HG03095 (cell line): ENCODE measurements around the gene MED13.
"Not testable (repeated sequence)": the region's sequence is repeated elsewhere in the genome, so short reads cannot be mapped to it uniquely, and the experiment has no call there.

Experiments
- ATAC-seq: cut with Tn5 transposase; IDR thresholded peaks from one replicate; pipeline ENCODE4 v1.9.1; 2021; ENCODE audit warnings: moderate library complexity; ENCODE audit not compliant: unreplicated experiment

Gene MED13

GRCh38 chr17:62090868-62091267, 25.8 kb upstream of the MED13 start:
- ATAC-seq: no peak

- no peak for ATAC-seq
Measured at GRCh38 chr17:62090021-62090824, 25.1 kb upstream of the MED13 start.

- no peak for ATAC-seq
Measured at GRCh38 chr17:62089334-62089733, 24.3 kb upstream of the MED13 start.

GRCh38 chr17:62086737-62087136, 21.7 kb upstream of the MED13 start:
- no peak for ATAC-seq

GRCh38 chr17:62085511-62086408, 20.7 kb upstream of the MED13 start:
- no peak for ATAC-seq

GRCh38 chr17:62084585-62084984, 19.5 kb upstream of the MED13 start:
- ATAC-seq: no peak

- no peak for ATAC-seq
Measured at GRCh38 chr17:62083651-62084050, 18.6 kb upstream of the MED13 start.

- ATAC-seq: no peak
Measured at GRCh38 chr17:62080647-62081046, 15.6 kb upstream of the MED13 start.

GRCh38 chr17:62078009-62078408, 12.9 kb upstream of the MED13 start:
- no peak for ATAC-seq

- no peak for ATAC-seq
Measured at GRCh38 chr17:62076864-62077788, 12.0 kb upstream of the MED13 start.

- ATAC-seq: no peak
Measured at GRCh38 chr17:62075308-62075815, 10.3 kb upstream of the MED13 start.

- no peak for ATAC-seq
Measured at GRCh38 chr17:62073993-62074392, 8.9 kb upstream of the MED13 start.

GRCh38 chr17:62072855-62073254, 7.8 kb upstream of the MED13 start:
- ATAC-seq: not testable (repeated sequence)

- no peak for ATAC-seq
Measured at GRCh38 chr17:62070900-62071299, 5.8 kb upstream of the MED13 start.

GRCh38 chr17:62067165-62068145, 2.4 kb upstream of the MED13 start:
- no peak for ATAC-seq

GRCh38 chr17:62065611-62066468, 762 bp upstream of the MED13 start:
- peak; percentile 91 for ATAC-seq

GRCh38 chr17:62064029-62064790, 868 bp downstream of the MED13 start:
- no peak for ATAC-seq

GRCh38 chr17:62062944-62063343, 2.1 kb downstream of the MED13 start:
- no peak for ATAC-seq
